ENCODE measurements around the gene DRD3. TPM values are rescaled to one million over a fixed set of nuclear protein-coding genes. Genes with fewer than 3 reads are reported as not detected.

The DRD3 gene
- total RNA-seq, 1 experiment from 2014 or later, result not detected

- no peaks in the 10 kb centered on the region for H3K36me3 Mint-ChIP-seq (ENCODE audit: insufficient read depth in 1 of 3, low read depth in 3 of 3)
- H3K23me2 ChIP-seq (ENCODE audit: insufficient read length, low read depth, low read length, poor library complexity, severe bottlenecking), result no peaks in the 10 kb centered on the region
- no peak overlapping the region for H2BK5ac ChIP-seq (ENCODE audit: insufficient read length, low read length)
- H3K27me3 ChIP-seq (ENCODE audit: insufficient read depth, low read length), result no peaks in the 10 kb centered on the region; the same call in 1 of the 2 replicates
- H3T11ph ChIP-seq (ENCODE audit: low read length), result no peak overlapping the region
- no peaks in the 10 kb centered on the region for H4K20me1 ChIP-seq (ENCODE audit: control insufficient read depth, insufficient read depth, insufficient read length)
- no peak overlapping the region for H4K5ac ChIP-seq (ENCODE audit: insufficient read length, low read depth, low read length)
- no peak overlapping the region for H2BK20ac ChIP-seq (ENCODE audit: low read depth, low read length, poor library complexity, severe bottlenecking)
- H3K4me1 ChIP-seq (ENCODE audit: insufficient read depth, low read length), result peaks cover 9% of the 10 kb centered on the region
- no peaks in the 10 kb centered on the region for H3K9me3 ChIP-seq (ENCODE audit: control insufficient read depth, low read depth, low read length)
- no peak overlapping the region for H4K91ac ChIP-seq (ENCODE audit: insufficient read length, low read depth, low read length)
- H3K27ac ChIP-seq (ENCODE audit: insufficient read length, low read depth, low read length), result no peak overlapping the region
- no peak overlapping the region for H2BK12ac ChIP-seq (ENCODE audit: insufficient read length, low read depth, low read length)
- H3K14ac ChIP-seq (ENCODE audit: insufficient read depth, low read length), result no peak overlapping the region
- no peak overlapping the region for H4K8ac ChIP-seq (replicated peaks; ENCODE audit: insufficient read length, low read depth, low read length)
- no peak overlapping the region for H3K4me2 ChIP-seq (ENCODE audit: insufficient read depth, insufficient read length, low read length)
- H3K23ac ChIP-seq (ENCODE audit: insufficient read length, low read depth, low read length), result no peak overlapping the region
- H3K27me3 Mint-ChIP-seq (ENCODE audit: low read depth), result no peaks in the 10 kb centered on the region; the same call in none of the 2 replicates
- no peaks in the 10 kb centered on the region for H3K79me1 ChIP-seq (ENCODE audit: insufficient read depth, low read depth, low read length, poor library complexity, severe bottlenecking)
- H3K9ac ChIP-seq (ENCODE audit: extremely low read depth, insufficient read length, low read length), result no peak overlapping the region
- H2AK5ac ChIP-seq (ENCODE audit: insufficient read length, low read length), result no peak overlapping the region
- no CpG with 5 or more reads among the region's 3 CpGs for WGBS (ENCODE audit: extremely low coverage, insufficient read length, low lambda C conversion rate)
- no peak overlapping the region for H2BK15ac ChIP-seq (ENCODE audit: low read depth, low read length)
- no peak overlapping the region for H3K4ac ChIP-seq (ENCODE audit: low read depth, low read length)
- H3K4me1 Mint-ChIP-seq, result peaks cover 6 to 10% of the 10 kb centered on the region in 2 experiments
- TF ChIP-seq, protein P1, sequence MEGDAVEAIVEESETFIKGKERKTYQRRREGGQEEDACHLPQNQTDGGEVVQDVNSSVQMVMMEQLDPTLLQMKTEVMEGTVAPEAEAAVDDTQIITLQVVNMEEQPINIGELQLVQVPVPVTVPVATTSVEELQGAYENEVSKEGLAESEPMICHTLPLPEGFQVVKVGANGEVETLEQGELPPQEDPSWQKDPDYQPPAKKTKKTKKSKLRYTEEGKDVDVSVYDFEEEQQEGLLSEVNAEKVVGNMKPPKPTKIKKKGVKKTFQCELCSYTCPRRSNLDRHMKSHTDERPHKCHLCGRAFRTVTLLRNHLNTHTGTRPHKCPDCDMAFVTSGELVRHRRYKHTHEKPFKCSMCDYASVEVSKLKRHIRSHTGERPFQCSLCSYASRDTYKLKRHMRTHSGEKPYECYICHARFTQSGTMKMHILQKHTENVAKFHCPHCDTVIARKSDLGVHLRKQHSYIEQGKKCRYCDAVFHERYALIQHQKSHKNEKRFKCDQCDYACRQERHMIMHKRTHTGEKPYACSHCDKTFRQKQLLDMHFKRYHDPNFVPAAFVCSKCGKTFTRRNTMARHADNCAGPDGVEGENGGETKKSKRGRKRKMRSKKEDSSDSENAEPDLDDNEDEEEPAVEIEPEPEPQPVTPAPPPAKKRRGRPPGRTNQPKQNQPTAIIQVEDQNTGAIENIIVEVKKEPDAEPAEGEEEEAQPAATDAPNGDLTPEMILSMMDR (conservative IDR thresholded peaks at IDR 0.05), result no peak
- H2AFZ ChIP-seq (ENCODE audit: low read length), result no peak overlapping the region
- no peak overlapping the region for H3K27ac Mint-ChIP-seq
- no peak for DNase-seq
- H3K9me3 Mint-ChIP-seq, result no peaks in the 10 kb centered on the region
- H3K56ac ChIP-seq (ENCODE audit: insufficient read length, low read depth, low read length), result no peak overlapping the region
- no peak overlapping the region for H2BK120ac ChIP-seq (ENCODE audit: low read depth, low read length, poor library complexity, severe bottlenecking)
- no peak overlapping the region for H3K18ac ChIP-seq (ENCODE audit: insufficient read length, low read depth, low read length)
- no peaks in the 10 kb centered on the region for H3K79me2 ChIP-seq (ENCODE audit: insufficient read depth, low read length)
- no peak overlapping the region for H3K4me3 Mint-ChIP-seq
Measured at GRCh38 chr3:114218006-114218405, 39.2 kb upstream of the DRD3 start.

Measured in H9 (cell line).